Thoracic aorta (tissue), 2 donors: Measurements from ENCODE around the gene GREB1L. TPM values are rescaled to one million over a fixed set of nuclear protein-coding genes. Genes with fewer than 3 reads are reported as not detected.
A peak's percentile ranks its signal among the peaks of the same experiment; 100 is the strongest.

Source experiments
- ATAC-seq: fragments of 150-250 bp; one replicate; pipeline ENCODE4 v1.8.0; 2017; ENCODE audit warnings: low read depth; ENCODE audit not compliant: insufficient number of reproducible peaks, low FRiP score
- DNase-seq: peaks from one replicate; pipeline ENCODE4 v3.0.0-alpha.2; 2020; ENCODE audit warnings: low spot score
- H3K27ac ChIP-seq, 2 donors: fragments of 200-600 bp; sonication (generic); 1 replicate in 1 of 2; 2 replicates in 1 of 2; pipeline ENCODE4 v1.5.1; 2016; ENCODE audit warnings: mild to moderate bottlenecking in 2 of 2, moderate library complexity in 2 of 2
- H3K27me3 ChIP-seq: fragments of 200-600 bp; sonication (generic); replicated peaks from 2 replicates; pipeline ENCODE4 v1.6.0; 2016; ENCODE audit warnings: mild to moderate bottlenecking; ENCODE audit not compliant: insufficient read depth
- H3K36me3 ChIP-seq: fragments of 200-600 bp; sonication (generic); one replicate; pipeline ENCODE4 v1.5.1; 2016
- H3K4me1 ChIP-seq, 2 donors: fragments of 200-600 bp; sonication (generic); 1 replicate in 1 of 2; 2 replicates in 1 of 2; pipeline versions ENCODE4 v1.5.1 to v1.6.0; 2016; ENCODE audit warnings: low read depth in 2 of 2, mild to moderate bottlenecking in 1 of 2; ENCODE audit not compliant: control insufficient read depth in 1 of 2
- H3K4me3 ChIP-seq: fragments of 200-600 bp; sonication (generic); 2 replicates; pipeline ENCODE4 v1.5.1; 2016; ENCODE audit warnings: mild to moderate bottlenecking
- H3K9me3 ChIP-seq: fragments of 200-600 bp; sonication (generic); 2 replicates; pipeline ENCODE4 v1.5.1; 2016
- total RNA-seq, 2 donors: library from RNA; depleted of rRNA; stranded (reverse); fragments of >200 nt; gene quantifications; one replicate each; pipeline versions ENCODE4 v1.1.0 to v1.2.3, GENCODE V29; 2016
- TF ChIP-seq, protein P1 (sequence below): fragments of 200-600 bp; sonication (generic); IDR thresholded peaks from one replicate; pipeline ENCODE4 v1.5.1; 2019; ENCODE audit warnings: antibody characterized with exemption

GREB1L gene
- total RNA-seq, 2 donors from 2014 or later: 12.7 to 20.0 TPM

DNA sequence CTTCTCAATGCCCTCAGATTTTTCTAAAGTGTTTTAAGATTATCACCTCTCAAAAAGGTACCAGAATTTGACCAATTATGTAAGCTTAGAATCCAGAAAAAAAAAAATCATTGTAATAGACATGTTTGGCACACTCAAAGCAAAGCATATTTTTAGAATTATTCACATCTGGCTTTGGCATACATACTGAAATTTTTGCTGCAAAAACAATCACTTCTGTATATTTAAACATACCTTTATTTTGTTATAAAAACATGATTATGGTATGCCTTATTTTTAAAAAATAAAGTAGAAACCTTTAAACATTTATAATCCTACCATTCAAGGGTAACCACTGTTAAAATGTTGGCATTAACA is 215.1 kb downstream of the GREB1L start:
- Histone ChIP-seq H3K4me1 (peaks cover 24 to 65% of the 10 kb centered on the region in 2 donors), H3K4me3 (no peak overlapping the region), H3K36me3 (no peaks in the 10 kb centered on the region), H3K27me3 (no peaks in the 10 kb centered on the region), H3K9me3 (no peaks in the 10 kb centered on the region), H3K27ac (peak overlapping the region; percentile 79 to 80)
- TF ChIP-seq, protein P1, sequence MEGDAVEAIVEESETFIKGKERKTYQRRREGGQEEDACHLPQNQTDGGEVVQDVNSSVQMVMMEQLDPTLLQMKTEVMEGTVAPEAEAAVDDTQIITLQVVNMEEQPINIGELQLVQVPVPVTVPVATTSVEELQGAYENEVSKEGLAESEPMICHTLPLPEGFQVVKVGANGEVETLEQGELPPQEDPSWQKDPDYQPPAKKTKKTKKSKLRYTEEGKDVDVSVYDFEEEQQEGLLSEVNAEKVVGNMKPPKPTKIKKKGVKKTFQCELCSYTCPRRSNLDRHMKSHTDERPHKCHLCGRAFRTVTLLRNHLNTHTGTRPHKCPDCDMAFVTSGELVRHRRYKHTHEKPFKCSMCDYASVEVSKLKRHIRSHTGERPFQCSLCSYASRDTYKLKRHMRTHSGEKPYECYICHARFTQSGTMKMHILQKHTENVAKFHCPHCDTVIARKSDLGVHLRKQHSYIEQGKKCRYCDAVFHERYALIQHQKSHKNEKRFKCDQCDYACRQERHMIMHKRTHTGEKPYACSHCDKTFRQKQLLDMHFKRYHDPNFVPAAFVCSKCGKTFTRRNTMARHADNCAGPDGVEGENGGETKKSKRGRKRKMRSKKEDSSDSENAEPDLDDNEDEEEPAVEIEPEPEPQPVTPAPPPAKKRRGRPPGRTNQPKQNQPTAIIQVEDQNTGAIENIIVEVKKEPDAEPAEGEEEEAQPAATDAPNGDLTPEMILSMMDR: no peak
- ATAC-seq (no peak), DNase-seq (no peak)

- TF ChIP-seq, protein P1: no peak
- Histone ChIP-seq H3K27ac (peak overlapping the region; percentile 79 to 80), H3K9me3 (no peaks in the 10 kb centered on the region), H3K4me1 (peaks cover 25 to 67% of the 10 kb centered on the region in 2 donors), H3K36me3 (no peaks in the 10 kb centered on the region), H3K27me3 (no peaks in the 10 kb centered on the region), H3K4me3 (peak overlapping the region; percentile 37)
- no peak for DNase-seq
- no peak for ATAC-seq
Measured at GRCh38 chr18:21458310-21458709, 216.3 kb downstream of the GREB1L start.

DNA sequence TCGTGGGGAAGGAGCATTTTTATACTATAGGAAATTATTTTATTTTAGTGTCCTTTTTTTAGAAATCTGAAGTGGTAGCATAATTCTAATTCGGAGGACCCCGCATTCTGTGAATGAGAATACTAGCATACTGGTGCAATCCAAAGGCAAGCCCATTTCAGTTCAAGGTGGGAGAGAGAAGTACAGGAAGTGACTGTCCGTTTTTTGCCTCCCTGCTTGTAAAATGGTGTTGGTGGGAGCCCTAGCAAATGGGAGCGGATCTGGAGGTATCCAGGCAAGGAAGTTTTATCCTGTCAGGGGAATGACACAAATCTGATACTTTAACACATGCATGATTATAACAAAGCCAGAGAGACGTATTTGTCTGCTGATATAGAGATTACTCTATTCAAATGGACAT is 216.8 kb downstream of the GREB1L start:
- H3K4me3 ChIP-seq: peak overlapping the region; percentile 37
- H3K36me3 ChIP-seq: no peaks in the 10 kb centered on the region
- peak overlapping the region; percentile 79 to 80 for H3K27ac ChIP-seq
- H3K4me1 ChIP-seq: peaks cover 28 to 72% of the 10 kb centered on the region in 2 donors
- no peaks in the 10 kb centered on the region for H3K9me3 ChIP-seq
- TF ChIP-seq, protein P1: no peak
- no peak for ATAC-seq
- no peaks in the 10 kb centered on the region for H3K27me3 ChIP-seq
- no peak for DNase-seq

DNA sequence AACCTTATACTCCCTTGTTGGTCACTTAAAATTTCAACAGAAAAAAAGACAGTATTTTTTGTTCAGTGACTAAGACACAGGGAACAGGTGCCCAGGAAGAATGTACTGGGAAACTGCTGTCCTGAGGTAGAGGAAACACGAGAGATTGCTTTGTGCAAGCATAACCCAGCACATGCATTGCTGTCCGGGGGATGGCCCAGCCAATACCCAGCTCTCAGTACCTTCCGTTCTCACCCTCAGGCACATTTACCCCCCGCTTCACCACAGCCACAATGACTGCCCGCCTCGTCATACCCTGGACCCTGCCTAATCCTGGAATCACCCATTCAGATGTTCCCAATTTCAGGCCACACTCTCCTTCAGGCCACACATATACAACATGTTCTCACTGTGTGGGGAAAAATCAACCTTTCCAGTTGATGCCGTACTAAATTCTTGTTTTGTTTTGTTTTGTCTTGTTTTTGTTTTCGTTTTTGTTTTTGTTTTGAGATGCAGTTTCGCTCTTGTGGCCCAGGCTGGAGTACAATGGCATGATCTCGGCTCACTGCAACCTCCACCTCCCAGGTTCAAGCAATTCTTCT is 217.8 kb downstream of the GREB1L start:
- H3K9me3 ChIP-seq: no peaks in the 10 kb centered on the region
- no peaks in the 10 kb centered on the region for H3K36me3 ChIP-seq
- H3K4me1 ChIP-seq: peaks cover 32 to 76% of the 10 kb centered on the region in 2 donors
- peak overlapping the region; percentile 4 to 59 for H3K27ac ChIP-seq
- ATAC-seq: no peak
- H3K4me3 ChIP-seq: no peak overlapping the region
- no peak for DNase-seq
- H3K27me3 ChIP-seq: no peaks in the 10 kb centered on the region
- TF ChIP-seq, protein P1: no peak

- no peak for DNase-seq
- Histone ChIP-seq H3K36me3 (no peaks in the 10 kb centered on the region), H3K4me3 (no peak overlapping the region), H3K4me1 (peaks cover 32 to 73% of the 10 kb centered on the region in 2 donors), H3K27me3 (no peaks in the 10 kb centered on the region), H3K9me3 (no peaks in the 10 kb centered on the region), H3K27ac (peak overlapping the region; percentile 75 to 76)
- TF ChIP-seq, protein P1: no peak
- no peak for ATAC-seq
Measured at GRCh38 chr18:21461460-21461859, 219.4 kb downstream of the GREB1L start.
